Uterus (tissue), 2 donors: ENCODE results near the gene ANXA10.

Source experiments
- POLR2A ChIP-seq, 2 donors: fragments of 450-650 bp; IDR thresholded peaks; one replicate each; pipeline ENCODE4 v1.6.1; 2016; ENCODE audit warnings: antibody characterized with exemption in 2 of 2, mild to moderate bottlenecking in 1 of 2, moderate library complexity in 1 of 2
- TF ChIP-seq, protein P1 (sequence below), 4 experiments: fragments of 200-600 bp in 2 of 4; fragments of 450-650 bp in 2 of 4; sonication (generic) in 2 of 4; IDR thresholded peaks; one replicate each; pipeline ENCODE4 v1.5.1; 2016 to 2019; ENCODE audit warnings: antibody characterized with exemption in 4 of 4, mild to moderate bottlenecking in 2 of 4, moderate library complexity in 1 of 4

DNA sequence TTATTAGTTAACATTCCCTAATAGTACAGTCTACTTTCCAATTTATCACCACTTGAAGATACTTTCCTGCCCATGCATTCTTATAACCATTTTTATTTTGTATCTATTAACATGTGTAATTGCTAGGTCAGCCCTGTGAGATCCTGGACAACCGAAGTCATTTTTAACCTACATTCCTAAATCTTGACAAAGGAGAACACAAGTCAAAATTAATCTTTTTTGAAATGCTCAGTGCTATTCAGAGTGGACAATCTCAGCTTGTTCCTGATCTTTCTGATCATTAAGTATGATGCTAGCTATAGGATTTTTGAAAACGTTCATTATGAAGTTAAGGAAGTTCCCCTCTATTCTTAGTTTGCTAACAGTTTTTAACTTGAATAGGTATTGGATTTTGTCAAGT, 37.5 kb downstream of the ANXA10 start:
- TF ChIP-seq, protein P1, sequence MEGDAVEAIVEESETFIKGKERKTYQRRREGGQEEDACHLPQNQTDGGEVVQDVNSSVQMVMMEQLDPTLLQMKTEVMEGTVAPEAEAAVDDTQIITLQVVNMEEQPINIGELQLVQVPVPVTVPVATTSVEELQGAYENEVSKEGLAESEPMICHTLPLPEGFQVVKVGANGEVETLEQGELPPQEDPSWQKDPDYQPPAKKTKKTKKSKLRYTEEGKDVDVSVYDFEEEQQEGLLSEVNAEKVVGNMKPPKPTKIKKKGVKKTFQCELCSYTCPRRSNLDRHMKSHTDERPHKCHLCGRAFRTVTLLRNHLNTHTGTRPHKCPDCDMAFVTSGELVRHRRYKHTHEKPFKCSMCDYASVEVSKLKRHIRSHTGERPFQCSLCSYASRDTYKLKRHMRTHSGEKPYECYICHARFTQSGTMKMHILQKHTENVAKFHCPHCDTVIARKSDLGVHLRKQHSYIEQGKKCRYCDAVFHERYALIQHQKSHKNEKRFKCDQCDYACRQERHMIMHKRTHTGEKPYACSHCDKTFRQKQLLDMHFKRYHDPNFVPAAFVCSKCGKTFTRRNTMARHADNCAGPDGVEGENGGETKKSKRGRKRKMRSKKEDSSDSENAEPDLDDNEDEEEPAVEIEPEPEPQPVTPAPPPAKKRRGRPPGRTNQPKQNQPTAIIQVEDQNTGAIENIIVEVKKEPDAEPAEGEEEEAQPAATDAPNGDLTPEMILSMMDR (IDR thresholded peaks at IDR 0.05): no peak
- TF ChIP-seq POLR2A (IDR thresholded peaks at IDR 0.05): no peak
